ENCODE measurements around the gene CSNK1G3.
A peak's percentile ranks its signal among the peaks of the same experiment; 100 is the strongest.

Gene CSNK1G3

GRCh38 chr5:123664961-123665360 lies 153.0 kb downstream of the CSNK1G3 start:
- Histone ChIP-seq H3K9ac (ENCODE audit: low read length) (no peak overlapping the region), H3K27ac (ENCODE audit: low read depth, low read length, poor library complexity, severe bottlenecking) (no peak overlapping the region), H3K79me2 (ENCODE audit: insufficient read depth, low read length) (no peaks in the 10 kb centered on the region), H3K36me3 (ENCODE audit: insufficient read depth, low read length) (no peaks in the 10 kb centered on the region), H2AFZ (ENCODE audit: low read length) (no peak overlapping the region), H3K4me3 (ENCODE audit: low read depth, low read length, poor library complexity, severe bottlenecking) (no peak overlapping the region), H3K4me2 (ENCODE audit: low read length) (no peak overlapping the region), H3K9me2 (ENCODE audit: low read depth, low read length) (no peaks in the 10 kb centered on the region), H3K9me3 (ENCODE audit: low read length) (no peaks in the 10 kb centered on the region), H3F3A (ENCODE audit: insufficient read depth, low read length) (no peaks in the 10 kb centered on the region), H4K20me1 (ENCODE audit: insufficient read depth, low read length) (no peaks in the 10 kb centered on the region), H3K27me3 (ENCODE audit: insufficient read depth, low read length) (no peaks in the 10 kb centered on the region), H3K4me1 (ENCODE audit: insufficient read depth, low read length, severe bottlenecking) (peaks cover 2% of the 10 kb centered on the region)
- TF ChIP-seq EZH2 (IDR thresholded peaks at IDR 0.05; ENCODE audit: borderline replicate concordance, low read length): no peak
- no peak for TF ChIP-seq CTCF (IDR thresholded peaks at IDR 0.05; ENCODE audit: low read length)

GRCh38 chr5:123665822-123666371 lies 153.9 kb downstream of the CSNK1G3 start:
- Histone ChIP-seq H3K9me2 (ENCODE audit: low read depth, low read length) (no peaks in the 10 kb centered on the region), H3K9ac (ENCODE audit: low read length) (no peak overlapping the region), H4K20me1 (ENCODE audit: insufficient read depth, low read length) (no peaks in the 10 kb centered on the region), H2AFZ (ENCODE audit: low read length) (no peak overlapping the region), H3F3A (ENCODE audit: insufficient read depth, low read length) (no peaks in the 10 kb centered on the region), H3K4me2 (ENCODE audit: low read length) (no peak overlapping the region), H3K27me3 (ENCODE audit: insufficient read depth, low read length) (no peaks in the 10 kb centered on the region), H3K27ac (ENCODE audit: low read depth, low read length, poor library complexity, severe bottlenecking) (no peak overlapping the region), H3K36me3 (ENCODE audit: insufficient read depth, low read length) (no peaks in the 10 kb centered on the region), H3K79me2 (ENCODE audit: insufficient read depth, low read length) (no peaks in the 10 kb centered on the region), H3K4me3 (ENCODE audit: low read depth, low read length, poor library complexity, severe bottlenecking) (no peak overlapping the region), H3K9me3 (ENCODE audit: low read length) (no peaks in the 10 kb centered on the region), H3K4me1 (ENCODE audit: insufficient read depth, low read length, severe bottlenecking) (no peaks in the 10 kb centered on the region)
- TF ChIP-seq EZH2 (IDR thresholded peaks at IDR 0.05; ENCODE audit: borderline replicate concordance, low read length) (no peak), CTCF (IDR thresholded peaks at IDR 0.05; ENCODE audit: low read length) (peak; percentile 44)
